Tibial artery (tissue), 4 donors: Measurements from ENCODE around the gene IFNA2.

ENCODE experiments used
- DNase-seq, 2 donors: peaks; one replicate each; pipeline ENCODE4 v3.0.0-alpha.2; 2019
- H3K27ac ChIP-seq, 2 donors: fragments of 200-600 bp; sonication (generic) in 1 of 2; 1 replicate in 1 of 2; 2 replicates in 1 of 2; pipeline ENCODE4 v1.5.1; 2018 to 2019; ENCODE audit warnings: mild to moderate bottlenecking in 1 of 2
- H3K27me3 ChIP-seq, 2 donors: fragments of 200-600 bp; sonication (generic) in 1 of 2; one replicate each; pipeline versions ENCODE4 v1.5.1 to v1.6.0; 2016 to 2019
- H3K36me3 ChIP-seq, 3 donors: fragments of 200-600 bp; sonication (generic) in 2 of 3; one replicate each; pipeline ENCODE4 v1.5.1; 2016 to 2019; ENCODE audit warnings: mild to moderate bottlenecking in 2 of 3
- H3K4me1 ChIP-seq, 4 donors: fragments of 200-600 bp; sonication (generic) in 2 of 4; 1 replicate in 3 of 4; 2 replicates in 1 of 4; pipeline ENCODE4 v1.5.1; 2016 to 2019
- H3K4me3 ChIP-seq, 2 donors: fragments of 200-600 bp; sonication (generic) in 1 of 2; 1 replicate in 1 of 2; 2 replicates in 1 of 2; pipeline ENCODE4 v1.5.1; 2018 to 2019; ENCODE audit warnings: mild to moderate bottlenecking in 2 of 2
- H3K9me3 ChIP-seq, 3 donors: fragments of 200-600 bp; sonication (generic) in 1 of 3; one replicate each; pipeline ENCODE4 v1.5.1; 2016 to 2019
- CTCF ChIP-seq, 2 experiments: fragments of 200-600 bp in 1 of 2; fragments of 450-650 bp in 1 of 2; IDR thresholded peaks; one replicate each; pipeline ENCODE4 v1.5.1; 2017 to 2019; ENCODE audit warnings: antibody characterized with exemption in 2 of 2, mild to moderate bottlenecking in 1 of 2, moderate library complexity in 1 of 2
- intact Hi-C: fragments of 100-400 bp; cut with DNase I; formaldehyde crosslinking; loops from one replicate; pipeline ENCODE4 v1.15.0; 2023; ENCODE audit warnings: low total_unique reads

IFNA2 gene

DNA sequence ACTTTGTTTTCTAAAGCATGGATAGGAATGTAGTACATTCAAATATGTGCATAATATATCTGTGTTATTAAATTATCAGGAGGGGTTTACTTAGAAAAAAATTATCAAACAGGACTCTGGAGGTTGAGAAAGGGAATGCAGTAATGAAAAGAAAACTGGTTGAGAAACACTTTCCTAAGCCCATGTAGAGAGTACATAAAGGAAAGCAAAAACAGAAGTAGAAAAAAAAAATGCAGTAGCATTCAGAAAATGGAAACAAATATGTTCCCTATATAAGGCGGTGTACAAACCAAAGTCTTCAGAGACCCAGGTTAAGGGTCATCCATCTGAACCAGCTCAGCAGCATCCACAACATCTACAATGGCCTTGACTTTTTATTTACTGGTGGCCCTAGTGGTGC lies 23.6 kb upstream of the IFNA2 start, which contains the start of gene IFNA8:
TSS of gene IFNA8 (plus strand) at position 301 of the 400 bp plus-strand sequence. CDS start at position 361, 60 bp downstream.
- TF ChIP-seq CTCF (IDR thresholded peaks at IDR 0.05): no peak
- Histone ChIP-seq H3K27me3 (no peaks in the 10 kb centered on the region), H3K4me3 (no peak within 1 kb of the TSS), H3K9me3 (no peaks in the 10 kb centered on the region), H3K27ac (no peak within 1 kb of the TSS), H3K36me3 (no peaks in the 10 kb centered on the region), H3K4me1 (peaks cover 0 to 8% (median 0%) of the 10 kb centered on the region in 4 donors)
- intact Hi-C loops: no loop called here
- DNase-seq: no peak

DNA sequence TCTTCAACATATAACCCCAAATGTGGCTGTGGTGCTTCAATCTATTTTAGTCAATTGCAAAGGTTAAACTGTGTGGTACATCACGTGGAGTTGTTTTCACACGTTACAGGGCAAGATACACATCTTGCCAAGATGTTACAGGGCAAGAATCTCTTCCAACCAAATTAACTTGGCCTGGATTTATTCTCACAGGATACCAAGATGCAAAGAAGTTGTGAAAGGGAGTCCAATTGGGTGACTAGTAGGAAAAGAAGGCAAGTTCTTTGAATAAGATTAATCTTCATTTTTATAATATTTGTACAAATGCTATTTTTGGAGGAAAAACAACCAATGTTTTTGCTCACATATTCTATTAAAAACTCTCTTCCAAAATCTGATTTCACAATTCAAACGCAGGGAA lies 18.9 kb upstream of the IFNA2 start:
- TF ChIP-seq CTCF (IDR thresholded peaks at IDR 0.05): no peak
- DNase-seq: no peak
- Histone ChIP-seq H3K27me3 (peaks cover 7 to 32% of the 10 kb centered on the region in 2 donors), H3K27ac (no peak overlapping the region), H3K4me1 (peaks cover 0 to 22% (median 5%) of the 10 kb centered on the region in 4 donors), H3K4me3 (no peak overlapping the region), H3K9me3 (no peaks in the 10 kb centered on the region), H3K36me3 (no peaks in the 10 kb centered on the region)
- intact Hi-C loops: no loop called here

GRCh38 chr9:21402386-21403251 lies 17.4 kb upstream of the IFNA2 start:
- Histone ChIP-seq H3K4me1 (peaks cover 0 to 22% (median 5%) of the 10 kb centered on the region in 4 donors), H3K36me3 (no peaks in the 10 kb centered on the region), H3K27me3 (peaks cover 7 to 35% of the 10 kb centered on the region in 2 donors), H3K27ac (no peak overlapping the region), H3K4me3 (peak overlapping the region; percentile 6 to 13), H3K9me3 (no peaks in the 10 kb centered on the region)
- intact Hi-C loops: no loop called here
- no peak for TF ChIP-seq CTCF (IDR thresholded peaks at IDR 0.05)
- no peak for DNase-seq

DNA sequence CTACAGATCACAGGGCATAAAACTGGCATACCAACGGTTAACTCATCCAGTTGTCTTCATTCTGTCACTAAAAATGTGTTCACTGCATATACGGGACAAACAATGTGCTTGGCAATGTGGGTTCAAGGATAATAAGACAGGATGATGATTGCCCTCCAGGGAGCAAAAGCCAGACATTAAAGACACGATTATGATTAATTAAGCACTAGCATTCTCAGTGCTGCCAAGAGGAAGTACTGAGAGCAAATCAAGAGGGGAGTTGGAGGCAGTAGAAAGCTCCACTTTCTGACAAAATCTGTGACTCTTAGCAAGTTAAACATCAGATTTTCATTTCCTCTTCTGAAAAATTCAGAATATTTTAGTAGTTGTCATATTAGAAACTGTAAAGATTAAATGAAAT lies 14.8 kb upstream of the IFNA2 start:
- intact Hi-C loops: loop anchor here (10.0 kb wide), 1 partner anchor 75 kb away; no protein-coding TSS in a partner anchor
- Histone ChIP-seq H3K27me3 (peaks cover 7 to 54% of the 10 kb centered on the region in 2 donors), H3K9me3 (no peaks in the 10 kb centered on the region), H3K4me1 (peaks cover 0 to 30% (median 12%) of the 10 kb centered on the region in 4 donors), H3K36me3 (no peaks in the 10 kb centered on the region), H3K27ac (no peak overlapping the region), H3K4me3 (no peak overlapping the region)
- TF ChIP-seq CTCF (IDR thresholded peaks at IDR 0.05): no peak
- DNase-seq: no peak

DNA sequence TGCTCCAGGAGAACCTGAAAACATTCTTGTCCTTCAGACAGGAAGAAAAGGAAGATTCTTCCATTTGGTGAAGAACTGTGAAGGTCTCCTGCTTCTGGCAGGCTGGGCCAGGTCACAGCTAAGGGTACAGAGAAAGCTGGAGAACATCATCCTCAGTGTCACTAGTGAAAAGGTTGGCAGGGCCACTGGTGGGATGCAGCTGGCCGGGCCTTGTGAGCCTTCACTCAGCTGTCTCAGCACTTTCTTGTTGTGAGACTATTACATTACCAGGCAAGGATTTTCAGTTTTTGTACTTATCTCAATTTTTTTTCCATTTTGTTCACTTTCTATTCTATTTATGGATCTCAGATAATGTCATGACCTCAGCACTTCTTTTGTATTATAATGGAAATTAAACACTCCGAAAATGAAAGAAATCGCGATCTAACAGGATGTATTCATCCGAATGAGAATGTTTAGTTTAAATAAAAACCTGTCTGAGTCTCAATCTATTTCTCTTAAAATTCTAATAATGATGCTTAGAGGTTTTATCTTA lies 13.8 kb upstream of the IFNA2 start:
- Histone ChIP-seq H3K27me3 (peaks cover 7 to 60% of the 10 kb centered on the region in 2 donors), H3K27ac (no peak overlapping the region), H3K4me1 (peaks cover 0 to 24% (median 12%) of the 10 kb centered on the region in 4 donors), H3K4me3 (no peak overlapping the region), H3K36me3 (no peaks in the 10 kb centered on the region), H3K9me3 (no peaks in the 10 kb centered on the region)
- no peak for TF ChIP-seq CTCF (IDR thresholded peaks at IDR 0.05)
- no peak for DNase-seq
- intact Hi-C loops: loop anchor here (10.0 kb wide), 1 partner anchor 74 kb away; no protein-coding TSS in a partner anchor
